OCI-LY7 (cell line): ENCODE results near the gene ZNF358. TPM values are rescaled to one million over a fixed set of nuclear protein-coding genes. Genes with fewer than 3 reads are reported as not detected.

Source experiments
- BruUV-seq: library from RNA; stranded (reverse); fragments of 400-500 nt; replicated peaks from 2 replicates; lab custom pipeline; 2021; lab: Mats Ljungman, UMichigan
- CTCF ChIA-PET: fragments of 300-600 bp; sonication (Branson Sonifier 250); formaldehyde crosslinking; loops from one replicate; lab custom pipeline; 2022; ENCODE audit warnings: antibody characterized with exemption; ENCODE audit not compliant: unreplicated experiment; lab: Charles Lee
- POLR2A ChIA-PET: fragments of 300-600 bp; sonication (Branson Sonifier 250); formaldehyde crosslinking; loops from one replicate; lab custom pipeline; 2022; ENCODE audit warnings: antibody characterized with exemption; lab: Charles Lee
- DNase-seq: peaks from one replicate; pipeline ENCODE4 v3.0.0-alpha.2; 2015; ENCODE audit warnings: low spot score
- H2AFZ ChIP-seq: fragments of 200-600 bp; sonication (generic), shearing (Covaris generic); 2 replicates; pipeline ENCODE4 v1.6.1; 2014; ENCODE audit warnings: mild to moderate bottlenecking, antibody characterized with exemption, low read length, moderate library complexity
- H3K27ac ChIP-seq: fragments of 200-600 bp; sonication (generic); 2 replicates; pipeline ENCODE4 v1.5.1; 2014; ENCODE audit warnings: mixed run types, low read depth, mild to moderate bottlenecking, moderate library complexity, low read length, inconsistent platforms; ENCODE audit not compliant: poor library complexity, severe bottlenecking
- H3K36me3 ChIP-seq: fragments of 200-600 bp; sonication (generic); 2 replicates; pipeline ENCODE4 v1.6.1; 2014; ENCODE audit warnings: mild to moderate bottlenecking, antibody characterized with exemption, low read length, moderate library complexity, mixed read lengths; ENCODE audit not compliant: insufficient read depth
- H3K4me1 ChIP-seq: fragments of 200-600 bp; sonication (generic); 2 replicates; pipeline ENCODE4 v1.5.1; 2014; ENCODE audit warnings: mild to moderate bottlenecking, low read length; ENCODE audit not compliant: insufficient read depth, poor library complexity, severe bottlenecking
- H3K4me2 ChIP-seq: fragments of 200-600 bp; sonication (generic); 2 replicates; pipeline ENCODE4 v1.6.1; 2014; ENCODE audit warnings: mild to moderate bottlenecking, low read length
- H3K4me3 ChIP-seq: fragments of 200-600 bp; sonication (generic); 2 replicates; pipeline ENCODE4 v1.5.1; 2014; ENCODE audit warnings: mild to moderate bottlenecking, low read depth, low read length; ENCODE audit not compliant: poor library complexity, severe bottlenecking
- H3K79me2 ChIP-seq: fragments of 200-600 bp; sonication (generic); 2 replicates; pipeline ENCODE4 v1.6.1; 2016; ENCODE audit warnings: low read depth, mild to moderate bottlenecking, low read length, moderate library complexity, mixed read lengths; ENCODE audit not compliant: insufficient read depth
- H3K9me2 ChIP-seq: fragments of 200-600 bp; sonication (generic); 2 replicates; pipeline ENCODE4 v1.6.1; 2016; ENCODE audit warnings: mild to moderate bottlenecking, low read length, mixed read lengths; ENCODE audit not compliant: insufficient read depth
- H3K9me3 ChIP-seq: fragments of 200-600 bp; sonication (generic); 2 replicates; pipeline ENCODE4 v1.6.1; 2014; ENCODE audit warnings: mild to moderate bottlenecking, mixed run types, low read length, mixed read lengths
- H4K20me1 ChIP-seq: fragments of 200-600 bp; sonication (generic); 2 replicates; pipeline ENCODE4 v1.6.1; 2014; ENCODE audit warnings: mild to moderate bottlenecking, antibody characterized with exemption, low read length, moderate library complexity, mixed read lengths; ENCODE audit not compliant: insufficient read depth
- EZH2phosphoT487 ChIP-seq: fragments of 200-600 bp; sonication (generic); IDR thresholded peaks from 2 replicates; pipeline ENCODE4 v1.6.1; 2018; ENCODE audit warnings: low read depth, borderline replicate concordance, mild to moderate bottlenecking, mixed run types, antibody characterized with exemption, low read length, moderate library complexity, mixed read lengths
- intact Hi-C: fragments of 100-400 bp; cut with micrococcal nuclease; formaldehyde crosslinking; loops from one replicate; pipeline ENCODE4 v1.10.0; 2022; ENCODE audit not compliant: unreplicated experiment
- total RNA-seq, 2 experiments: library from RNA; depleted of rRNA in 1 of 2; stranded (reverse); fragments of >200 nt in 1 of 2; shearing (Covaris generic) in 1 of 2; gene quantifications; 2 replicates each; pipeline ENCODE4 v1.2.3, GENCODE V29; 2014 to 2022
- TF ChIP-seq, protein P1 (sequence below): fragments of 200-600 bp; sonication (generic); conservative IDR thresholded peaks from 2 replicates; pipeline ENCODE4 v1.5.1; 2014; ENCODE audit warnings: mild to moderate bottlenecking, antibody characterized with exemption, low read length, moderate library complexity, mixed read lengths

ZNF358 gene
- total RNA-seq, 2 experiments from 2014 or later, result not detected

DNA sequence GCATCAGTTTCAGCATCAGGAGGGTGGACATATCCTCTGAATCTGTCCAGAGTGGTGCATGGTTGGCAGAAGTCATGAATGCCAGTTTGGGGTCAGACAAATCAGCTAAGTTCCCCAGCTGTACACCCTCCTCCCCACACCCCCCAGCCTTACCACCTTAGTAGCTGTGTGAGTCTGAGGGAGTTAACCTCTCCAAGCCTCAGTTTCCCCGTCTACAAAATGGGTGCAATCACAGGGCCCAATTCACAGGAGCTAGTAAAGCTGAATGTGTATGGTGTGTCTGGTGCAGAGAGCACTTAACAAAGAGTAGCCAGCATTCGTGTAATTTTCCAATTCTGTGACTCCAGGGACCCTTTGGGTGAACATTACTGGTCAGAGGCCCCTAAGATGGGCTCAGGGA is 13.4 kb upstream of the ZNF358 start:
- no peaks in the 10 kb centered on the region for H3K36me3 ChIP-seq
- no peak overlapping the region for H3K4me3 ChIP-seq
- ChIA-PET CTCF (no interaction called here), POLR2A (no interaction called here)
- H2AFZ ChIP-seq, result no peak overlapping the region
- no peaks in the 10 kb centered on the region for H3K79me2 ChIP-seq
- intact Hi-C loops, result no loop called here
- no peak overlapping the region for H3K4me2 ChIP-seq
- peaks cover 13% of the 10 kb centered on the region for H3K4me1 ChIP-seq
- H3K27ac ChIP-seq, result no peak overlapping the region
- no peak for DNase-seq
- H3K9me3 ChIP-seq, result no peaks in the 10 kb centered on the region
- no TSS peak for BruUV-seq
- no peaks in the 10 kb centered on the region for H4K20me1 ChIP-seq
- H3K9me2 ChIP-seq, result no peaks in the 10 kb centered on the region
- TF ChIP-seq, protein P1, sequence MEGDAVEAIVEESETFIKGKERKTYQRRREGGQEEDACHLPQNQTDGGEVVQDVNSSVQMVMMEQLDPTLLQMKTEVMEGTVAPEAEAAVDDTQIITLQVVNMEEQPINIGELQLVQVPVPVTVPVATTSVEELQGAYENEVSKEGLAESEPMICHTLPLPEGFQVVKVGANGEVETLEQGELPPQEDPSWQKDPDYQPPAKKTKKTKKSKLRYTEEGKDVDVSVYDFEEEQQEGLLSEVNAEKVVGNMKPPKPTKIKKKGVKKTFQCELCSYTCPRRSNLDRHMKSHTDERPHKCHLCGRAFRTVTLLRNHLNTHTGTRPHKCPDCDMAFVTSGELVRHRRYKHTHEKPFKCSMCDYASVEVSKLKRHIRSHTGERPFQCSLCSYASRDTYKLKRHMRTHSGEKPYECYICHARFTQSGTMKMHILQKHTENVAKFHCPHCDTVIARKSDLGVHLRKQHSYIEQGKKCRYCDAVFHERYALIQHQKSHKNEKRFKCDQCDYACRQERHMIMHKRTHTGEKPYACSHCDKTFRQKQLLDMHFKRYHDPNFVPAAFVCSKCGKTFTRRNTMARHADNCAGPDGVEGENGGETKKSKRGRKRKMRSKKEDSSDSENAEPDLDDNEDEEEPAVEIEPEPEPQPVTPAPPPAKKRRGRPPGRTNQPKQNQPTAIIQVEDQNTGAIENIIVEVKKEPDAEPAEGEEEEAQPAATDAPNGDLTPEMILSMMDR, result no peak
- no peak for TF ChIP-seq EZH2phosphoT487

DNA sequence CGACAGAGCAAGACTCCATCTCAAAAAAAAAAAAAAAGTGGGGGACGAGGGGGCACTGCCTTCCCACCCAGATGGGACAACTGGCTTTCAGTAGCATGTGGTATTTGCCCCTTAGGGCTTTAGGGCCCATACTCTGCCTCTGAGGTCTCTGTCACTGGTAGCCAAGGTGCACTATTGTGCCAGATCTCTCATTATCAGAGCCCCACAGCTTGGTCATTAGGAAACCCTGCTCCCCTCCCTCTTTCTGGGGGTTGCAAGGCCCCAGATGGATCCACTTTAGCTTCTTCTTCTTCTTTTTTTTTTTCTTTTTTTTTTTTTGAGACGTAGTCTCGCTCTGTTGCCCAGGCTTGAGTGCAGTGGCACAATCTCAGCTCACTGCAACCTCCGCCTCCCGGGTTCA is 11.2 kb upstream of the ZNF358 start:
- CTCF ChIA-PET, result no interaction called here
- H3K79me2 ChIP-seq, result no peaks in the 10 kb centered on the region
- no peak for DNase-seq
- no TSS peak for BruUV-seq
- peaks cover 13% of the 10 kb centered on the region for H3K4me1 ChIP-seq
- no peak overlapping the region for H3K4me3 ChIP-seq
- intact Hi-C loops, result no loop called here
- H3K4me2 ChIP-seq, result no peak overlapping the region
- POLR2A ChIA-PET, result no interaction called here
- no peak for TF ChIP-seq EZH2phosphoT487
- TF ChIP-seq, protein P1, result no peak
- no peaks in the 10 kb centered on the region for H3K9me2 ChIP-seq
- H3K27ac ChIP-seq, result no peak overlapping the region
- no peaks in the 10 kb centered on the region for H4K20me1 ChIP-seq
- H2AFZ ChIP-seq, result no peak overlapping the region
- H3K36me3 ChIP-seq, result no peaks in the 10 kb centered on the region
- no peaks in the 10 kb centered on the region for H3K9me3 ChIP-seq

DNA sequence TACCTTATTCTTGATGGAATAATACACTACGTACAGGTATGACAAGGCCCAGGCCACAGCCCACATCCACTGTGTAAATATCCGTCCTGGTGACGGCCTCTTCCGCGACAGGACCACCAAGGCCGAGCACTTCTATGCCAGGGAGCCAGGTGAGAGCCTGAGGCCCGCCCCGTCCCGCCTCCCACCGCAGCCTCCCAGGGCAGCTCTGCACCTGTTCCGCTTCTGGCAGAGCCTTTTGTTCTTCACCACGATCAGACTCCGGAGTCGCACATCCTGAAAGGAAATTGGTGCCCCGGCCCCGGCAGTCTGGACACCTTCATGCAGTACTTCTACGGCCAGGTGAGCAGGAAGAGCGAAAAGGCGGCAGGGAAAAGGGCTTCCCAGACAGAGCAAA is 10.6 kb upstream of the ZNF358 start:
- DNase-seq, result no peak
- H4K20me1 ChIP-seq, result no peaks in the 10 kb centered on the region
- no peaks in the 10 kb centered on the region for H3K36me3 ChIP-seq
- intact Hi-C loops, result no loop called here
- BruUV-seq, result no TSS peak
- H2AFZ ChIP-seq, result no peak overlapping the region
- no peaks in the 10 kb centered on the region for H3K9me3 ChIP-seq
- no peaks in the 10 kb centered on the region for H3K79me2 ChIP-seq
- H3K4me3 ChIP-seq, result peak overlapping the region; percentile 49
- no peaks in the 10 kb centered on the region for H3K9me2 ChIP-seq
- ChIA-PET POLR2A (no interaction called here), CTCF (no interaction called here)
- peak overlapping the region; percentile 71 for H3K4me2 ChIP-seq
- TF ChIP-seq, protein P1, result no peak
- TF ChIP-seq EZH2phosphoT487, result no peak
- no peak overlapping the region for H3K27ac ChIP-seq
- H3K4me1 ChIP-seq, result peaks cover 13% of the 10 kb centered on the region
